IMR-90 (cell line): Measurements from ENCODE around the gene CHORDC1. TPM values are rescaled to one million over a fixed set of nuclear protein-coding genes. Genes with fewer than 3 reads are reported as not detected.

ENCODE experiments used
- ATAC-seq: fragments of 200-7000 bp; cut with Tn5 transposase; 2 replicates; pipeline ENCODE4 v1.9.1; 2020; ENCODE audit warnings: low read depth, mild to moderate bottlenecking, moderate library complexity
- BruUV-seq: library from RNA; stranded (reverse); fragments of 400-500 nt; replicated peaks from 2 replicates; lab custom pipeline; 2021; lab: Mats Ljungman, UMichigan
- CTCF ChIA-PET: fragments of 300-600 bp; formaldehyde crosslinking; extraction: SDS; loops from one replicate; lab custom pipeline; 2021; ENCODE audit warnings: antibody characterized with exemption; lab: Yijun Ruan, JAX
- POLR2A ChIA-PET: fragments of 300-600 bp; sonication (Branson Sonifier 250); formaldehyde crosslinking; loops from one replicate; lab custom pipeline; 2022; ENCODE audit warnings: antibody characterized with exemption; ENCODE audit not compliant: unreplicated experiment; lab: Charles Lee
- DNase-seq: peaks from one replicate; pipeline ENCODE4 v3.0.0; 2013
- H2AFZ ChIP-seq: replicated peaks from 2 replicates; pipeline ENCODE3; 2013; ENCODE audit warnings: low read length, mild to moderate bottlenecking; ENCODE audit not compliant: poor library complexity
- H2AK5ac ChIP-seq: 2 replicates; pipeline ENCODE4 v1.6.1; 2013; ENCODE audit warnings: low read depth, low read length, inconsistent platforms
- H2AK9ac ChIP-seq: replicated peaks from 2 replicates; pipeline ENCODE3; 2013; ENCODE audit warnings: mild to moderate bottlenecking, low read depth, low read length, moderate library complexity; ENCODE audit not compliant: poor library complexity
- H2BK120ac ChIP-seq: 2 replicates; pipeline ENCODE4 v1.6.1; 2013; ENCODE audit warnings: low read depth, low read length, inconsistent platforms
- H2BK15ac ChIP-seq: 3 replicates; pipeline ENCODE4 v1.6.1; 2013; ENCODE audit warnings: low read depth, low read length, inconsistent platforms
- H2BK20ac ChIP-seq: 2 replicates; pipeline ENCODE4 v1.6.1; 2013; ENCODE audit warnings: low read depth, mild to moderate bottlenecking, inconsistent platforms, low read length, moderate library complexity
- H2BK5ac ChIP-seq: 2 replicates; pipeline ENCODE4 v1.6.1; 2013; ENCODE audit warnings: mild to moderate bottlenecking, low read depth, low read length, inconsistent platforms; ENCODE audit not compliant: poor library complexity, severe bottlenecking
- H3K14ac ChIP-seq: replicated peaks from 2 replicates; pipeline ENCODE4 v1.6.1; 2013; ENCODE audit warnings: low read depth, low read length, inconsistent platforms
- H3K18ac ChIP-seq: 2 replicates; pipeline ENCODE4 v1.6.1; 2013; ENCODE audit warnings: low read depth, low read length, control low read depth
- H3K23ac ChIP-seq: 2 replicates; pipeline ENCODE4 v1.6.1; 2013; ENCODE audit warnings: low read depth, low read length, inconsistent platforms
- H3K27ac ChIP-seq: 2 replicates; pipeline ENCODE4 v1.5.1; 2013; ENCODE audit warnings: mild to moderate bottlenecking, control low read depth, low read length; ENCODE audit not compliant: insufficient read depth
- H3K27me3 ChIP-seq: 2 replicates; pipeline ENCODE4 v1.6.1; 2013; ENCODE audit warnings: low read length; ENCODE audit not compliant: control insufficient read depth, insufficient read depth
- H3K36me3 ChIP-seq: 2 replicates; pipeline ENCODE4 v1.6.1; 2013; ENCODE audit warnings: low read length, mixed read lengths; ENCODE audit not compliant: control insufficient read depth, insufficient read depth
- H3K4ac ChIP-seq: 2 replicates; pipeline ENCODE4 v1.6.1; 2013; ENCODE audit warnings: low read depth, low read length, inconsistent platforms
- H3K4me1 ChIP-seq: 2 replicates; pipeline ENCODE4 v1.6.1; 2013; ENCODE audit warnings: low read length, mixed read lengths; ENCODE audit not compliant: control insufficient read depth, insufficient read depth
- H3K4me2 ChIP-seq: 2 replicates; pipeline ENCODE4 v1.6.1; 2013; ENCODE audit warnings: low read depth, mild to moderate bottlenecking, control low read depth, low read length, moderate library complexity
- H3K4me3 ChIP-seq: 2 replicates; pipeline ENCODE4 v1.5.1; 2013; ENCODE audit warnings: low read depth, mild to moderate bottlenecking, control low read depth, low read length, moderate library complexity; ENCODE audit not compliant: insufficient read depth
- H3K56ac ChIP-seq: 2 replicates; pipeline ENCODE4 v1.6.1; 2013; ENCODE audit warnings: low read length, inconsistent platforms; ENCODE audit not compliant: insufficient read depth; ENCODE audit errors: extremely low read depth
- H3K79me1 ChIP-seq, 2 experiments: 2 replicates each; pipeline ENCODE4 v1.6.1; 2013; ENCODE audit warnings: low read length in 2 of 2, inconsistent platforms in 1 of 2, low read depth in 1 of 2
- H3K9ac ChIP-seq: 2 replicates; pipeline ENCODE4 v1.6.1; 2013; ENCODE audit warnings: low read depth, low read length, control low read depth
- H3K9me1 ChIP-seq: 2 replicates; pipeline ENCODE4 v1.6.1; 2013; ENCODE audit warnings: low read length, inconsistent platforms; ENCODE audit not compliant: insufficient read depth
- H3K9me3 ChIP-seq: 2 replicates; pipeline ENCODE4 v1.6.1; 2013; ENCODE audit warnings: low read length; ENCODE audit not compliant: control insufficient read depth, insufficient read depth
- H4K20me1 ChIP-seq: 2 replicates; pipeline ENCODE4 v1.6.1; 2013; ENCODE audit warnings: low read length, inconsistent platforms; ENCODE audit not compliant: insufficient read depth
- H4K5ac ChIP-seq: 2 replicates; pipeline ENCODE4 v1.6.1; 2013; ENCODE audit warnings: mild to moderate bottlenecking, low read depth, low read length, control low read depth
- H4K8ac ChIP-seq, 2 experiments: 2 replicates each; pipeline ENCODE4 v1.6.1; 2013; ENCODE audit warnings: low read depth in 2 of 2, low read length in 2 of 2, control low read depth in 1 of 2, inconsistent platforms in 1 of 2
- H4K91ac ChIP-seq: 2 replicates; pipeline ENCODE4 v1.6.1; 2013; ENCODE audit warnings: low read depth, low read length, inconsistent platforms; ENCODE audit not compliant: insufficient read depth
- BHLHE40 ChIP-seq: fragments of 150-350 bp; IDR thresholded peaks from 2 replicates; pipeline ENCODE4 v1.6.1; 2016; ENCODE audit warnings: mild to moderate bottlenecking, low read depth, low read length
- CEBPB ChIP-seq: IDR thresholded peaks from 2 replicates; pipeline ENCODE4 v1.6.1; 2012; ENCODE audit warnings: low read depth, low read length, improper control_type of control experiment
- CHD1 ChIP-seq: IDR thresholded peaks from 2 replicates; pipeline ENCODE4 v1.6.1; 2012; ENCODE audit warnings: low read depth, low read length, improper control_type of control experiment
- CTCF ChIP-seq: conservative IDR thresholded peaks from 2 replicates; pipeline ENCODE4 v1.5.1; 2012; ENCODE audit warnings: mild to moderate bottlenecking, low read depth, low read length, improper control_type of control experiment
- ELK1 ChIP-seq: fragments of 150-350 bp; IDR thresholded peaks from 2 replicates; pipeline ENCODE4 v1.6.1; 2016; ENCODE audit warnings: low read depth, mild to moderate bottlenecking, low read length, moderate library complexity, borderline replicate concordance
- FOS ChIP-seq: fragments of 150-350 bp; IDR thresholded peaks from 2 replicates; pipeline ENCODE4 v1.6.1; 2016; ENCODE audit warnings: low read depth, low read length
- MAFK ChIP-seq: IDR thresholded peaks from 2 replicates; pipeline ENCODE4 v1.6.1; 2012; ENCODE audit warnings: low read depth, low read length, improper control_type of control experiment
- MAZ ChIP-seq: IDR thresholded peaks from 2 replicates; pipeline ENCODE4 v1.6.1; 2012; ENCODE audit warnings: low read depth, mild to moderate bottlenecking, low read length, improper control_type of control experiment, moderate library complexity, borderline replicate concordance
- MXI1 ChIP-seq: IDR thresholded peaks from 2 replicates; pipeline ENCODE4 v1.6.1; 2012; ENCODE audit warnings: low read depth, mild to moderate bottlenecking, low read length, moderate library complexity, borderline replicate concordance
- NFE2L2 ChIP-seq: fragments of 150-350 bp; IDR thresholded peaks from 2 replicates; pipeline ENCODE4 v1.6.1; 2016; ENCODE audit warnings: low read depth, mild to moderate bottlenecking, low read length
- POLR2A ChIP-seq: IDR thresholded peaks from 2 replicates; pipeline ENCODE4 v1.6.1; 2012; ENCODE audit warnings: mild to moderate bottlenecking, low read depth, low read length
- RAD21 ChIP-seq: IDR thresholded peaks from 2 replicates; pipeline ENCODE4 v1.6.1; 2012; ENCODE audit warnings: low read length, improper control_type of control experiment
- RCOR1 ChIP-seq: IDR thresholded peaks from 2 replicates; pipeline ENCODE4 v1.6.1; 2012; ENCODE audit warnings: mild to moderate bottlenecking, low read length, improper control_type of control experiment; ENCODE audit not compliant: insufficient replicate concordance
- RFX5 ChIP-seq: IDR thresholded peaks from 2 replicates; pipeline ENCODE4 v1.8.0; 2012; ENCODE audit warnings: low read depth, mild to moderate bottlenecking, low read length, moderate library complexity
- SMC3 ChIP-seq: fragments of 150-350 bp; IDR thresholded peaks from 2 replicates; pipeline ENCODE4 v1.6.1; 2016; ENCODE audit warnings: low read depth, mild to moderate bottlenecking, antibody characterized with exemption, low read length, moderate library complexity
- USF2 ChIP-seq: fragments of 150-350 bp; IDR thresholded peaks from 2 replicates; pipeline ENCODE4 v1.6.1; 2017; ENCODE audit warnings: mild to moderate bottlenecking, antibody characterized with exemption, low read length, low read depth
- WGBS, 2 experiments: methylation state at CpG; one replicate each; pipeline versions ENCODE4 v1.1.5 to v1.1.7; 2013; ENCODE audit warnings: missing lambda C conversion rate in 2 of 2; ENCODE audit not compliant: insufficient read length in 1 of 2; ENCODE audit errors: extremely low coverage in 2 of 2; 5-methylcytosine and 5-hydroxymethylcytosine counted together
- dilution Hi-C: fragments of 300-500 bp; cut with HindIII; formaldehyde crosslinking; loops from one replicate; pipeline ENCODE4 v1.14.3; 2018; ENCODE audit warnings: low sequenced_read_pairs; ENCODE audit not compliant: unreplicated experiment
- in situ Hi-C: fragments of 300-500 bp; cut with MboI; formaldehyde crosslinking; loops from 3 replicates; pipeline ENCODE4 v1.14.3; 2019; ENCODE audit warnings: low sequenced_read_pairs, inconsistent platforms, mixed read lengths
- intact Hi-C: fragments of 100-400 bp; cut with micrococcal nuclease; formaldehyde crosslinking; loops from 2 replicates; pipeline ENCODE4 v1.10.0; 2022
- polyA plus RNA-seq, 3 experiments: library from polyadenylated mRNA; depleted of rRNA; stranded (reverse); fragments of >200 nt; gene quantifications; 2 replicates each; pipeline ENCODE4 v1.2.3, GENCODE V29; 2012; ENCODE audit warnings: low replicate concordance in 1 of 3
- total RNA-seq: library from RNA; depleted of rRNA; stranded (reverse); fragments of >200 nt; gene quantifications from 2 replicates; pipeline ENCODE4 v1.2.3, GENCODE V29; 2012

Gene CHORDC1
- total and polyA plus RNA-seq, 2 of the 4 experiments (the other 2 are of a cell fraction), result 26.9 to 51.4 TPM

GRCh38 chr11:90202342-90202741, 20.5 kb downstream of the CHORDC1 start:
- no peak for ATAC-seq
- DNase-seq, result no peak
- Histone ChIP-seq H3K79me1 (no peaks in the 10 kb centered on the region), H4K20me1 (no peaks in the 10 kb centered on the region), H2BK5ac (no peak overlapping the region), H4K8ac (no peak overlapping the region), H2AK5ac (no peak overlapping the region), H3K36me3 (peaks cover 5% of the 10 kb centered on the region; the same call in 1 of the 2 replicates), H3K9me1 (no peaks in the 10 kb centered on the region), H3K4me2 (no peak overlapping the region), H2AK9ac (no peak overlapping the region), H2AFZ (no peak overlapping the region), H3K18ac (no peak overlapping the region), H3K14ac (no peak overlapping the region), H3K9me3 (no peaks in the 10 kb centered on the region), H2BK120ac (no peak overlapping the region), H3K9ac (no peak overlapping the region), H3K4me3 (no peak overlapping the region), H3K4ac (no peak overlapping the region), H3K56ac (no peak overlapping the region), H4K5ac (no peak overlapping the region), H4K91ac (no peak overlapping the region), H3K23ac (no peak overlapping the region), H3K27me3 (no peaks in the 10 kb centered on the region), H2BK20ac (no peak overlapping the region), H3K4me1 (no peaks in the 10 kb centered on the region), H3K27ac (no peak overlapping the region), H2BK15ac (no peak overlapping the region)
- in situ Hi-C loops, result no loop called here
- intact Hi-C loops, result no loop called here
- TF ChIP-seq MAZ, result no peak
- no peak for TF ChIP-seq BHLHE40
- TF ChIP-seq CEBPB, result no peak
- TF ChIP-seq FOS, result no peak
- TF ChIP-seq CTCF, result no peak
- no peak for TF ChIP-seq NFE2L2
- no peak for TF ChIP-seq CHD1
- no peak for TF ChIP-seq POLR2A
- TF ChIP-seq SMC3, result no peak
- TF ChIP-seq RAD21, result no peak
- no peak for TF ChIP-seq RCOR1
- no peak for TF ChIP-seq MXI1
- TF ChIP-seq RFX5, result no peak
- no peak for TF ChIP-seq USF2
- TF ChIP-seq ELK1, result no peak
- no peak for TF ChIP-seq MAFK
- dilution Hi-C loops, result no loop called here
- no CpG with 5 or more reads among the region's 3 CpGs for WGBS, 2 experiments
- ChIA-PET CTCF (no interaction called here), POLR2A (no interaction called here)
- no TSS peak for BruUV-seq
